Measurements from ENCODE around the gene VWA2.

Gene VWA2

GRCh38 chr10:114244126-114244525 is 5.1 kb downstream of the VWA2 start:
- H3K9me3 ChIP-seq (ENCODE audit: control insufficient read depth in 2 of 2, low read length in 2 of 2): no peaks in the 10 kb centered on the region
- no peak overlapping the region for H3K4me3 ChIP-seq (ENCODE audit: low read length in 2 of 2)
- H3K4me1 ChIP-seq (ENCODE audit: control insufficient read depth in 2 of 2, insufficient read depth in 2 of 2, low read length in 2 of 2): peaks cover 5 to 12% of the 10 kb centered on the region in 2 donors
- H3K27me3 ChIP-seq (ENCODE audit: control insufficient read depth in 2 of 2, insufficient read depth in 2 of 2, low read length in 2 of 2): peaks cover 31 to 41% of the 10 kb centered on the region in 2 donors
- no peaks in the 10 kb centered on the region for H3K36me3 ChIP-seq (ENCODE audit: control insufficient read depth in 2 of 2, insufficient read depth in 2 of 2, low read length in 2 of 2)
- H3K9ac ChIP-seq (ENCODE audit: low read depth in 1 of 2, low read length in 2 of 2): no peak overlapping the region
- no peak overlapping the region for H3K27ac ChIP-seq (ENCODE audit: low read depth in 2 of 2, low read length in 2 of 2)

GRCh38 chr10:114245121-114245791 is 6.2 kb downstream of the VWA2 start:
- H3K9ac ChIP-seq (ENCODE audit: low read depth in 1 of 2, low read length in 2 of 2): no peak overlapping the region
- no peaks in the 10 kb centered on the region for H3K36me3 ChIP-seq (ENCODE audit: control insufficient read depth in 2 of 2, insufficient read depth in 2 of 2, low read length in 2 of 2)

GRCh38 chr10:114246679-114247305 is 7.7 kb downstream of the VWA2 start:
- H3K9ac ChIP-seq (ENCODE audit: low read depth in 1 of 2, low read length in 2 of 2): peak overlapping the region in 1 of 2 donors; percentile 30
- H3K4me1 ChIP-seq (ENCODE audit: control insufficient read depth in 2 of 2, insufficient read depth in 2 of 2, low read length in 2 of 2): peaks cover 0 to 12% of the 10 kb centered on the region in 2 donors
- no peaks in the 10 kb centered on the region for H3K36me3 ChIP-seq (ENCODE audit: control insufficient read depth in 2 of 2, insufficient read depth in 2 of 2, low read length in 2 of 2)
- peak overlapping the region; percentile 57 to 59 for H3K4me3 ChIP-seq (ENCODE audit: low read length in 2 of 2)
- peak overlapping the region in 1 of 2 donors; percentile 31 for H3K27ac ChIP-seq (ENCODE audit: low read depth in 2 of 2, low read length in 2 of 2)
- H3K27me3 ChIP-seq (ENCODE audit: control insufficient read depth in 2 of 2, insufficient read depth in 2 of 2, low read length in 2 of 2): peaks cover 19 to 26% of the 10 kb centered on the region in 2 donors
- H3K9me3 ChIP-seq (ENCODE audit: control insufficient read depth in 2 of 2, low read length in 2 of 2): no peaks in the 10 kb centered on the region

More at GRCh38 chr10:114245121-114245791, 6.2 kb downstream of the VWA2 start:
- Histone ChIP-seq H3K9me3 (ENCODE audit: control insufficient read depth in 2 of 2, low read length in 2 of 2) (no peaks in the 10 kb centered on the region), H3K27me3 (ENCODE audit: control insufficient read depth in 2 of 2, insufficient read depth in 2 of 2, low read length in 2 of 2) (peaks cover 24 to 35% of the 10 kb centered on the region in 2 donors), H3K4me1 (ENCODE audit: control insufficient read depth in 2 of 2, insufficient read depth in 2 of 2, low read length in 2 of 2) (peaks cover 0 to 12% of the 10 kb centered on the region in 2 donors), H3K27ac (ENCODE audit: low read depth in 2 of 2, low read length in 2 of 2) (no peak overlapping the region), H3K4me3 (ENCODE audit: low read length in 2 of 2) (no peak overlapping the region)

- no peak overlapping the region for H3K27ac ChIP-seq (ENCODE audit: low read depth in 2 of 2, low read length in 2 of 2)
- peaks cover 0 to 6% of the 10 kb centered on the region in 2 donors for H3K4me1 ChIP-seq (ENCODE audit: control insufficient read depth in 2 of 2, insufficient read depth in 2 of 2, low read length in 2 of 2)
- peaks cover 2 to 6% of the 10 kb centered on the region in 2 donors for H3K27me3 ChIP-seq (ENCODE audit: control insufficient read depth in 2 of 2, insufficient read depth in 2 of 2, low read length in 2 of 2)
- H3K4me3 ChIP-seq (ENCODE audit: low read length in 2 of 2): no peak overlapping the region
- H3K9ac ChIP-seq (ENCODE audit: low read depth in 1 of 2, low read length in 2 of 2): no peak overlapping the region
- H3K9me3 ChIP-seq (ENCODE audit: control insufficient read depth in 2 of 2, low read length in 2 of 2): no peaks in the 10 kb centered on the region
- H3K36me3 ChIP-seq (ENCODE audit: control insufficient read depth in 2 of 2, insufficient read depth in 2 of 2, low read length in 2 of 2): no peaks in the 10 kb centered on the region
Measured at GRCh38 chr10:114250236-114250635, 11.2 kb downstream of the VWA2 start.

GRCh38 chr10:114250716-114251115 is 11.7 kb downstream of the VWA2 start:
- no peak overlapping the region for H3K9ac ChIP-seq (ENCODE audit: low read depth in 1 of 2, low read length in 2 of 2)
- no peaks in the 10 kb centered on the region for H3K36me3 ChIP-seq (ENCODE audit: control insufficient read depth in 2 of 2, insufficient read depth in 2 of 2, low read length in 2 of 2)
- H3K4me3 ChIP-seq (ENCODE audit: low read length in 2 of 2): no peak overlapping the region
- H3K4me1 ChIP-seq (ENCODE audit: control insufficient read depth in 2 of 2, insufficient read depth in 2 of 2, low read length in 2 of 2): peaks cover 0 to 1% of the 10 kb centered on the region in 2 donors
- no peaks in the 10 kb centered on the region for H3K9me3 ChIP-seq (ENCODE audit: control insufficient read depth in 2 of 2, low read length in 2 of 2)
- H3K27me3 ChIP-seq (ENCODE audit: control insufficient read depth in 2 of 2, insufficient read depth in 2 of 2, low read length in 2 of 2): peaks cover 0 to 3% of the 10 kb centered on the region in 2 donors
- H3K27ac ChIP-seq (ENCODE audit: low read depth in 2 of 2, low read length in 2 of 2): no peak overlapping the region

GRCh38 chr10:114252092-114252491 is 13.0 kb downstream of the VWA2 start:
- Histone ChIP-seq H3K4me1 (ENCODE audit: control insufficient read depth in 2 of 2, insufficient read depth in 2 of 2, low read length in 2 of 2) (no peaks in the 10 kb centered on the region), H3K36me3 (ENCODE audit: control insufficient read depth in 2 of 2, insufficient read depth in 2 of 2, low read length in 2 of 2) (no peaks in the 10 kb centered on the region), H3K4me3 (ENCODE audit: low read length in 2 of 2) (no peak overlapping the region), H3K27me3 (ENCODE audit: control insufficient read depth in 2 of 2, insufficient read depth in 2 of 2, low read length in 2 of 2) (peaks cover 0 to 3% of the 10 kb centered on the region in 2 donors), H3K9me3 (ENCODE audit: control insufficient read depth in 2 of 2, low read length in 2 of 2) (no peaks in the 10 kb centered on the region), H3K27ac (ENCODE audit: low read depth in 2 of 2, low read length in 2 of 2) (no peak overlapping the region), H3K9ac (ENCODE audit: low read depth in 1 of 2, low read length in 2 of 2) (no peak overlapping the region)

DNA sequence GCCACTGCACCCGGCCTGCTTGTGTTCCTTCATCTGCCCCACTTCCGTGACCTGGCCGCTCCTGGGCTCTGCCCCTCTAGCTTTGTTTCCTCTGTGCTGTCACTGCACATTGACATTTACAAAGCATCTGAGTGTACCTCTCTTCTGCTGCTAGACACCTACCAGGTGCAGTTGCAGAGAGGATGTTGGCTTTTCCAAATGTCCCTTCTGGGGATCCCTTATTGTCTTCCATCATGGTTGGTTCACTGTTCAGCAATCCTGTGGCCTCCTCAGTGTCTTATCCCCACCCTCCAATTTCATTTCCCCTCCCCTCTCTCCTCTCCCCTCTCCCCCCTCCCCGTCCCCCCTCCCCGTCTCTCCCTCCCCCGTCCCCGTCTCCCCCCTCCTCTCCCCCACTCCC is 13.8 kb downstream of the VWA2 start:
- Histone ChIP-seq H3K27ac (ENCODE audit: low read depth in 2 of 2, low read length in 2 of 2) (no peak overlapping the region), H3K9me3 (ENCODE audit: control insufficient read depth in 2 of 2, low read length in 2 of 2) (no peaks in the 10 kb centered on the region), H3K4me1 (ENCODE audit: control insufficient read depth in 2 of 2, insufficient read depth in 2 of 2, low read length in 2 of 2) (peaks cover 3 to 7% of the 10 kb centered on the region in 2 donors), H3K27me3 (ENCODE audit: control insufficient read depth in 2 of 2, insufficient read depth in 2 of 2, low read length in 2 of 2) (peaks cover 0 to 3% of the 10 kb centered on the region in 2 donors), H3K36me3 (ENCODE audit: control insufficient read depth in 2 of 2, insufficient read depth in 2 of 2, low read length in 2 of 2) (no peaks in the 10 kb centered on the region), H3K9ac (ENCODE audit: low read depth in 1 of 2, low read length in 2 of 2) (no peak overlapping the region), H3K4me3 (ENCODE audit: low read length in 2 of 2) (no peak overlapping the region)

- H3K4me3 ChIP-seq (ENCODE audit: low read length in 2 of 2): no peak overlapping the region
- no peak overlapping the region for H3K9ac ChIP-seq (ENCODE audit: low read depth in 1 of 2, low read length in 2 of 2)
- H3K27ac ChIP-seq (ENCODE audit: low read depth in 2 of 2, low read length in 2 of 2): no peak overlapping the region
Measured at GRCh38 chr10:114255227-114255626, 16.2 kb downstream of the VWA2 start.

DNA sequence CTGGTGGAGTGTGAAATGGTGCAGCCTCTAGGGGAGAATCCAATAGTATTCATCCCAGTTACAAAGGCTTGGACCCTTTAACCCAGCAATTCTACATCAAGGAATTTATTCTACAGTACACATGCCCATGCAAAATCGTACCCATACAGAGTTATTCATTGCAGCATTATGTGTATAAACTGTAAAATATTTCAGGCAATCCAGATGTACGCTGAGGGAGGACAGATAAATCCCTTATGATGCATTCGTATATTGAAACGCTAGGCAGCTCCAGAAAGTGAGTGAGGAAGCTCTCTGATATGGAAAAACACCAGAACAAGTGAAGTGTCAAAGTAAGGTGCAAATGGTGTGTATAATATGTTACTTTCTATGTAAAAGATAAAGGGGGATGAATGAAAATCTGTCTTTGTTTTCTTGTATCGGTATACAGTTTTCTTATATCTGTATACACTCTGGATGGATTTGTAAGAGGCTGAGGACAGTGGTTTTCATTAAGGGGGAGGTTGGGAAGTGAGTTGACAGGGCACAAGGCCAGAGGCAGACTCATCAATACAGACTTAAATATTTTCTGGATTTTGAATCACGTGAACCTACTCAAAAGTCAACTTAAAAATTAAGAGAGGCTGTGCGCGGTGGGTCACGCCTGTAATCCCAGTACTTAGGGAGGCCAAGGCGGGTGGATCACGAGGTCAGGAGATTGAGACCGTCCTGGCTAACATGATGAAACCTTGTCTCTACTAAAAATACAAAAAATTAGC is 17.1 kb downstream of the VWA2 start:
- Histone ChIP-seq H3K4me1 (ENCODE audit: control insufficient read depth in 2 of 2, insufficient read depth in 2 of 2, low read length in 2 of 2) (peaks cover 3 to 12% of the 10 kb centered on the region in 2 donors), H3K9ac (ENCODE audit: low read depth in 1 of 2, low read length in 2 of 2) (no peak overlapping the region), H3K27ac (ENCODE audit: low read depth in 2 of 2, low read length in 2 of 2) (no peak overlapping the region), H3K27me3 (ENCODE audit: control insufficient read depth in 2 of 2, insufficient read depth in 2 of 2, low read length in 2 of 2) (no peaks in the 10 kb centered on the region), H3K9me3 (ENCODE audit: control insufficient read depth in 2 of 2, low read length in 2 of 2) (no peaks in the 10 kb centered on the region), H3K4me3 (ENCODE audit: low read length in 2 of 2) (no peak overlapping the region), H3K36me3 (ENCODE audit: control insufficient read depth in 2 of 2, insufficient read depth in 2 of 2, low read length in 2 of 2) (no peaks in the 10 kb centered on the region)

More at GRCh38 chr10:114255227-114255626, 16.2 kb downstream of the VWA2 start:
- Histone ChIP-seq H3K36me3 (ENCODE audit: control insufficient read depth in 2 of 2, insufficient read depth in 2 of 2, low read length in 2 of 2) (no peaks in the 10 kb centered on the region), H3K27me3 (ENCODE audit: control insufficient read depth in 2 of 2, insufficient read depth in 2 of 2, low read length in 2 of 2) (peaks cover 0 to 3% of the 10 kb centered on the region in 2 donors), H3K4me1 (ENCODE audit: control insufficient read depth in 2 of 2, insufficient read depth in 2 of 2, low read length in 2 of 2) (peaks cover 3 to 12% of the 10 kb centered on the region in 2 donors), H3K9me3 (ENCODE audit: control insufficient read depth in 2 of 2, low read length in 2 of 2) (no peaks in the 10 kb centered on the region)

GRCh38 chr10:114256822-114257221 is 17.8 kb downstream of the VWA2 start:
- no peaks in the 10 kb centered on the region for H3K9me3 ChIP-seq (ENCODE audit: control insufficient read depth in 2 of 2, low read length in 2 of 2)
- no peaks in the 10 kb centered on the region for H3K36me3 ChIP-seq (ENCODE audit: control insufficient read depth in 2 of 2, insufficient read depth in 2 of 2, low read length in 2 of 2)
- peaks cover 3 to 12% of the 10 kb centered on the region in 2 donors for H3K4me1 ChIP-seq (ENCODE audit: control insufficient read depth in 2 of 2, insufficient read depth in 2 of 2, low read length in 2 of 2)
- no peak overlapping the region for H3K27ac ChIP-seq (ENCODE audit: low read depth in 2 of 2, low read length in 2 of 2)
- no peaks in the 10 kb centered on the region for H3K27me3 ChIP-seq (ENCODE audit: control insufficient read depth in 2 of 2, insufficient read depth in 2 of 2, low read length in 2 of 2)
- no peak overlapping the region for H3K4me3 ChIP-seq (ENCODE audit: low read length in 2 of 2)
- H3K9ac ChIP-seq (ENCODE audit: low read depth in 1 of 2, low read length in 2 of 2): no peak overlapping the region

All from mucosa of rectum (tissue), 2 donors.